Choroid plexus epithelial cell (primary cell): ENCODE measurements around the gene TSNAX.
A peak's percentile ranks its signal among the peaks of the same experiment; 100 is the strongest.

ENCODE experiments used
- DNase-seq: peaks from one replicate; pipeline ENCODE4 v3.0.0-alpha.2; 2010; ENCODE audit warnings: low read depth
- H3K4me3 ChIP-seq: 2 replicates; pipeline ENCODE4 v1.5.1; 2011; ENCODE audit warnings: low read depth, mild to moderate bottlenecking, control low read depth, low read length, moderate library complexity
- CTCF ChIP-seq: conservative IDR thresholded peaks from 2 replicates; pipeline ENCODE4 v1.5.1; 2011; ENCODE audit warnings: low read depth, mild to moderate bottlenecking, control low read depth, inconsistent platforms, low read length, moderate library complexity

TSNAX gene

DNA sequence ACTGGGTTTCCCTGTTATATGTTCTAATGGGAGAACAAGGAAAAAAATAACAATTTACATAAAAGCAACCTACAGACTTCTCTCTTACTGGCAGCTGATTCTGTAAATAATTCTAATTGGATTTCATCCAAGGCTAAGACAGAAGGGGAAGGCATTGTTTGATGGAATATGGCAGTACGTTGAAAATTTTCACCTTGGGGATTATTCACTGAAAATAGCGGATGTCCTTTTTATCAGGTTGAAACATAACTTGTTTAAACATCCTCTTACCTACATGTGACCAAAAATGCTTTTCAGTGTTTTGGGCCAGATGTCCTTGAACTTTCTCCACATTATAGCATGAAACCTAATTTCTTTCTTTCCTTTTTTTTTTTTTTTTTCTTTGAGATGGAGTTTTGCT lies 24.9 kb downstream of the TSNAX start:
- no peak for TF ChIP-seq CTCF
- no peak for DNase-seq
- no peak overlapping the region for H3K4me3 ChIP-seq

DNA sequence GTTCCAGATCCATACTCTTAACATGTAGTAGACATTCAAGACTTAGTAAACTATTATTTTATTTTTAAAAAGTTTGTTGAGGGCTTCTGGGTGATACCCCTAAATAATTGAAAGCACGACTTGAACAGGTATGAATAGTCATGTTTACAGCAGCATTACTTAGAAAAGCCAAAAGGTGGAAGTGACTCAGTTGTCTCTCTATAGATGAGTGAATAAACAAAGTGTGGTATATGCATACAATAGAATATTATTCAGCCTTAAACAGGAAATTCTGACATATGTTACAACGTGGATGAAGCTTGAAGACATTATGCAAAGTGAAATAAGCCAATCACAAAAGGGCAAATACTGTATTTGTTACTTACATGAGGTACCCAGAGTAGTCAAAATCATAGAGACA lies 26.5 kb downstream of the TSNAX start:
- no peak for TF ChIP-seq CTCF
- no peak overlapping the region for H3K4me3 ChIP-seq
- no peak for DNase-seq

- no peak overlapping the region for H3K4me3 ChIP-seq
- peak; percentile 30 for DNase-seq
- no peak for TF ChIP-seq CTCF
Measured at GRCh38 chr1:231557411-231557810, 28.9 kb downstream of the TSNAX start.

- TF ChIP-seq CTCF = no peak
- no peak overlapping the region for H3K4me3 ChIP-seq
- DNase-seq = peak; percentile 29
Measured at GRCh38 chr1:231557898-231558707, 29.6 kb downstream of the TSNAX start.

GRCh38 chr1:231558708-231559185 lies 30.3 kb downstream of the TSNAX start:
- no peak overlapping the region for H3K4me3 ChIP-seq
- TF ChIP-seq CTCF = no peak
- DNase-seq = no peak

DNA sequence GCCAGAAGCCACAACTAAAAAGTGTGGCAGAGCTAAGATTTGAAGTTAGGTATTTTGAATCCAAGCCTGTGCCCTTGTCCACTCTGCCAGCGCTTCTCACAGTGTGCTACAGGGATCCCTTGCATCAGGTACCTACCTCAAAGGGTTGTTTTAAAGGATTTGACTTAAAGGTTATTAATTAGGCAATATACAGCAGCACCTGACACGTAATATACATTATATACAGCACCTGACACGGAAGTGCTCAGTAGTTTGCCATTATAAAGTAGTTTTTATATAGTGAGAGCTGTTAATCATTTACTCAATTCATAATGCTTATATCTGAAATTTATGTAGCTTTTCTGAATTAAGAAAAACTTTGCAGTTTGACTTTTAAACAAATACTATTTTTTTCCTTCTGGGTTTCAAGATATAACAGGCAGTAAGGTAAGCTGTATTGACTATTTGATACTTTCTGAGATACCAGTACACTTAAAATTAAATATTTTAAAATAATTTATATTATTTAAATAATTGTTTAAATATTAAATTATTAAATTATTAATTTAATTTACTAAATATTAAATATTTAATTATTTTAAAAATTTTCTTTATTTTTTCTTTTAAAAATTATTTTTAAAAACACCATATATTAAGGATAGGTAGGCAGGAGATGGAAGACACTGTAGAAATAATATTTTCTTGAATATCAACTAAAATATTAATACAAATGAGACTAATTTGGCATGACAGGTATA lies 33.3 kb downstream of the TSNAX start:
- TF ChIP-seq CTCF = no peak
- no peak for DNase-seq
- no peak overlapping the region for H3K4me3 ChIP-seq
